ENCODE data around the gene IRAK4.

IRAK4 gene

GRCh38 chr12:43758728-43759563 is at the start of gene IRAK4, which contains the start of gene PUS7L:
IRAK4 (plus strand) TSS chr12:43758951; CDS start chr12:43768112, 9,161 bp downstream.
PUS7L (minus strand) TSS chr12:43758790; CDS start chr12:43755245, 3,545 bp downstream.
- H3K4me3 Mint-ChIP-seq: peak within 1 kb of the TSS; percentile 96
- H3K36me3 Mint-ChIP-seq: peaks cover 19% of the 10 kb centered on the region
- no peaks in the 10 kb centered on the region for H3K27me3 Mint-ChIP-seq
- peak within 1 kb of the TSS; percentile 97 for H3K27ac Mint-ChIP-seq
- H3K4me1 Mint-ChIP-seq (ENCODE audit: low read depth): peaks cover 76% of the 10 kb centered on the region
- no peaks in the 10 kb centered on the region for H3K9me3 Mint-ChIP-seq (ENCODE audit: low read depth)

DNA sequence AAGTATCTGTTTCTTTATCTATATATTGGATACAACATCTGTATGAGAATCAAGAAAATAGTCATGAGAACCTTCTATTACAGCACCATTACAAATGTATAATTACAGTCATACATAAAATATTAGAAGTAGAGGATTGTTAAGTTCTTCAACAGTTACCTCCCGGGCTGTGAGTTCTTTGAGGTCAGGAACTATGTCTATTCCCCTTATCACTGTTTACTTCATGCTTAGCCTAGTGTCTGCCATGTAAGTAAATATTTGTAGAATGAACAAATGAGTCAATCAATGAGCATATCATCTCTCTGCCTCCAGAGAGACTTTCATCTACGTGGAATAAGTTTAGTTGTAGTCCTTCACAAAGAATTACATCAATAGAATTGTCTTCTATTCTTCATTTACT is 47.4 kb upstream of the IRAK4 start:
- H3K27me3 Mint-ChIP-seq: peaks cover 19% of the 10 kb centered on the region
- no peaks in the 10 kb centered on the region for H3K36me3 Mint-ChIP-seq
- H3K4me3 Mint-ChIP-seq: no peak overlapping the region
- no peaks in the 10 kb centered on the region for H3K4me1 Mint-ChIP-seq (ENCODE audit: low read depth)
- H3K27ac Mint-ChIP-seq: no peak overlapping the region
- H3K9me3 Mint-ChIP-seq (ENCODE audit: low read depth): peaks cover 15% of the 10 kb centered on the region

- Mint-ChIP-seq H3K27me3 (no peaks in the 10 kb centered on the region), H3K4me1 (ENCODE audit: low read depth) (no peaks in the 10 kb centered on the region), H3K36me3 (peaks cover 7% of the 10 kb centered on the region), H3K9me3 (ENCODE audit: low read depth) (no peaks in the 10 kb centered on the region), H3K4me3 (no peak overlapping the region), H3K27ac (no peak overlapping the region)
Observed at GRCh38 chr12:43722621-43723020, 36.1 kb upstream of the IRAK4 start.

GRCh38 chr12:43723134-43723533 is 35.6 kb upstream of the IRAK4 start:
- Mint-ChIP-seq H3K27ac (no peak overlapping the region), H3K4me3 (no peak overlapping the region), H3K27me3 (no peaks in the 10 kb centered on the region), H3K4me1 (ENCODE audit: low read depth) (no peaks in the 10 kb centered on the region), H3K9me3 (ENCODE audit: low read depth) (no peaks in the 10 kb centered on the region), H3K36me3 (peaks cover 7% of the 10 kb centered on the region)

DNA sequence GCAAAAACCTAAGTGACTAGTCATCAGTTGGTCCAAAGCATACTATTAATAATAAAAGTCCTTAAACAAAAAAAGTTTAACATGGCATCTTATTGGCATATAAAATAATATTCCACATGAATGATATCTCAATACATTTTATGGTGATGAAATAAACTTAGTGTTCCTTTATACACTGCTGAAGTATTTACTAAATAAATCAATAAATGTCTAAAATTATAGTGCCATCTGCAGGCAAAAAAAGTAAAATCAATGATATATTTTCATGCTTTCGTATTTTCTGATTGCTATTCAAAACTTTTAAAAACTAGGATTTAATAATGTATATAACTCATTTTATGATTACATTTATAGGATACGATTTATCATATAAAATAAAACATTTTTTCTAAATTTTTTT is 30.6 kb upstream of the IRAK4 start:
- Mint-ChIP-seq H3K4me1 (ENCODE audit: low read depth) (peaks cover 8% of the 10 kb centered on the region), H3K4me3 (no peak overlapping the region), H3K27ac (no peak overlapping the region), H3K36me3 (peaks cover 11% of the 10 kb centered on the region), H3K27me3 (no peaks in the 10 kb centered on the region), H3K9me3 (ENCODE audit: low read depth) (no peaks in the 10 kb centered on the region)

DNA sequence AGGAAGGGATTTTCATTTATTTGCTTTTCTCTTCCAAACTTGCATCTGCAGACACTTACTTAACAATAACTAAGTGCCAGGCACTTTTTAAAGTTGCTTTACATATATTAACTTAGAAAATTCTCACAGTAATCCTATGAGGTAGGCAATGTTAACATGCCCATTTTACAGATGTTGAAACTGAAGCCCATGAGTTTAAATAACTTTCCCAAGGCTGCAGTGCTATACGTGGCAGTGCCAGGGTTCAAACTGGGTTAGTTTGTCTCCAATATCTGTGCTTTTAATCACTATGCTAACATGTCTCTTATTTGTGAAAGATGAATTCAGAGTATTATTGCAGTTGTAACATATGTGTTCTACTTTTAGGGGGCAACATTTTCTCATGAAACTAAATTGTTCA is 30.1 kb upstream of the IRAK4 start:
- Mint-ChIP-seq H3K4me1 (ENCODE audit: low read depth) (peaks cover 8% of the 10 kb centered on the region), H3K9me3 (ENCODE audit: low read depth) (no peaks in the 10 kb centered on the region), H3K27me3 (no peaks in the 10 kb centered on the region), H3K36me3 (peaks cover 11% of the 10 kb centered on the region), H3K4me3 (no peak overlapping the region), H3K27ac (no peak overlapping the region)

GRCh38 chr12:43730283-43730682 is 28.5 kb upstream of the IRAK4 start:
- Mint-ChIP-seq H3K27ac (no peak overlapping the region), H3K36me3 (peaks cover 12% of the 10 kb centered on the region), H3K9me3 (ENCODE audit: low read depth) (no peaks in the 10 kb centered on the region), H3K4me1 (ENCODE audit: low read depth) (peaks cover 8% of the 10 kb centered on the region), H3K4me3 (no peak overlapping the region), H3K27me3 (no peaks in the 10 kb centered on the region)

- H3K36me3 Mint-ChIP-seq: peaks cover 10% of the 10 kb centered on the region
- H3K27me3 Mint-ChIP-seq: no peaks in the 10 kb centered on the region
- H3K27ac Mint-ChIP-seq: no peak overlapping the region
Observed at GRCh38 chr12:43733687-43734086, 25.1 kb upstream of the IRAK4 start.

DNA sequence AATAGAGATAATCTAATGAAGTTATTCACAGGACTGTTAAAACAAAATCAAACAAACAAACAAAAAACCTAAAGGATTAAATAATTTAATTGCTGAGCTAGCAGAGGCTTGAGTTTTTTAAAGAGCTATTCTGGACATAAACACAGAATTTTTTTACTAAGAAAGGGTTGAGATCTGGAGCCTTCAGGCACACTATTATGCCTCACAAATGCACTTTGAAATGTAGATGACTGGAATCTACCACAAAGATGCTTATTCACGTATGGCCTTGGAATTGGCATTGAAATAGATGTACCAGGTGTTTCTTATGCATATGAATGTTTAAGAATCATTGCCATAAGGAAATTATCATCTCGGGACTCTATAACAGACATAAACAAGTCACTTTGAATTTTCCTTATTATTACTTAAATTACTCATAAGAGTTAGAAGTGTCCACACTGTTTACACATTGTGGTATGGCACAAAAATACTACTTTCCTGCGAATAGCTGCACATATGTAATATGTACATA is 21.8 kb upstream of the IRAK4 start:
- Mint-ChIP-seq H3K27ac (no peak overlapping the region), H3K9me3 (ENCODE audit: low read depth) (no peaks in the 10 kb centered on the region), H3K27me3 (no peaks in the 10 kb centered on the region), H3K4me3 (no peak overlapping the region), H3K36me3 (peaks cover 9% of the 10 kb centered on the region), H3K4me1 (ENCODE audit: low read depth) (no peaks in the 10 kb centered on the region)

More at GRCh38 chr12:43733687-43734086, 25.1 kb upstream of the IRAK4 start:
- no peaks in the 10 kb centered on the region for H3K9me3 Mint-ChIP-seq (ENCODE audit: low read depth)
- H3K4me1 Mint-ChIP-seq (ENCODE audit: low read depth): peaks cover 8% of the 10 kb centered on the region
- no peak overlapping the region for H3K4me3 Mint-ChIP-seq

GRCh38 chr12:43737646-43738045 is 21.1 kb upstream of the IRAK4 start:
- no peak overlapping the region for H3K27ac Mint-ChIP-seq
- H3K4me3 Mint-ChIP-seq: no peak overlapping the region
- peaks cover 12% of the 10 kb centered on the region for H3K36me3 Mint-ChIP-seq
- no peaks in the 10 kb centered on the region for H3K27me3 Mint-ChIP-seq
- no peaks in the 10 kb centered on the region for H3K9me3 Mint-ChIP-seq (ENCODE audit: low read depth)
- H3K4me1 Mint-ChIP-seq (ENCODE audit: low read depth): no peaks in the 10 kb centered on the region

DNA sequence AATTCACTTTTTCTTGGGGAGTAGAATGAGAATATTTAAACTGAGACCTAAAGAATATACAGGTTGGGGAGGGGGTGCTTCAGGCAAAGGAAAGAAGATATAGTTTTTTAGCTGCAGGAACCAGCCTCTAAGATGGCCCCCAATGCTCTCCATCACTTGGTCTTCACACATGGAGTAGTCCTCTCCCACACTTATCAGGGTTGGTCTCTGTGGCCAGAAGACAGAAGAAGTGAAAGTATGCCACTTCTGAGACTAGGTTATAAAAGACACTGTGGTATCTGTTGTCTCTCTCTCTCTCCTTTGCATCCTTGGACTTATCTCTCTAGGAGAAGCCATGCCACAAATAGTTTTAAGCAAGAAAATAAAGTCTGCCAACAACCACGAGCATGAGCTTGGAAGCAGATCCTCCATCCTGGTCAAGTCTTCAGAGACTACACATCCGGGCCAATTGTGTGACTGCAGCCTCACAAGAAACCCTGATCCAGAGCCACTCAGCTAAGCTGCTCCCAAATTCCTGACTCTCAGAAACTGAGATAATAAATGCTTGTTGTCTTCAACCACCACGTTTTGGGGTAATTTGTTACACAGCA is 18.1 kb upstream of the IRAK4 start:
- Mint-ChIP-seq H3K9me3 (ENCODE audit: low read depth) (no peaks in the 10 kb centered on the region), H3K4me1 (ENCODE audit: low read depth) (no peaks in the 10 kb centered on the region), H3K36me3 (peaks cover 25% of the 10 kb centered on the region), H3K27me3 (no peaks in the 10 kb centered on the region), H3K27ac (no peak overlapping the region), H3K4me3 (no peak overlapping the region)

- no peaks in the 10 kb centered on the region for H3K9me3 Mint-ChIP-seq (ENCODE audit: low read depth)
- no peak overlapping the region for H3K27ac Mint-ChIP-seq
- no peak overlapping the region for H3K4me3 Mint-ChIP-seq
- H3K4me1 Mint-ChIP-seq (ENCODE audit: low read depth): no peaks in the 10 kb centered on the region
- no peaks in the 10 kb centered on the region for H3K27me3 Mint-ChIP-seq
- H3K36me3 Mint-ChIP-seq: peaks cover 23% of the 10 kb centered on the region
Observed at GRCh38 chr12:43742106-43742505, 16.6 kb upstream of the IRAK4 start.

DNA sequence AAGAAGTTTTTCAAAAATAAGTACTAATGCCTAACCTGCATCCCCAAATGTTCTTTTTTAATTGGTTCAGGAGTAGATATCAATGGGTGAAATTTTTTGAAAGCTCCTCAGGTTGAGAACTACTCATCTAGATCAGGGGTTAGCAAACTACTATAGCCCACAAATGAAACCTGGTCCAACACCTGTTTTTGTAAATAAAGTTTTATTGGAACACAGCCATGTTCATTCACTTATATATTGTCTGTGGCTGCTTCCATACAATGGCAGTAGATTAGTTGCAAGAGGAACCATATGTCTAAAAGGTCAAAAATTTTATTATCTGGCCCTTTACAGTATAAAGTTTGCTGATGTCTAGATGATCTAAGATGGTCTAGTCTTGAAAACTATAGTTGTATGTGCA is 13.9 kb upstream of the IRAK4 start:
- H3K4me3 Mint-ChIP-seq: no peak overlapping the region
- H3K27ac Mint-ChIP-seq: no peak overlapping the region
- peaks cover 2% of the 10 kb centered on the region for H3K4me1 Mint-ChIP-seq (ENCODE audit: low read depth)
- H3K9me3 Mint-ChIP-seq (ENCODE audit: low read depth): no peaks in the 10 kb centered on the region
- no peaks in the 10 kb centered on the region for H3K27me3 Mint-ChIP-seq
- H3K36me3 Mint-ChIP-seq: peaks cover 29% of the 10 kb centered on the region

DNA sequence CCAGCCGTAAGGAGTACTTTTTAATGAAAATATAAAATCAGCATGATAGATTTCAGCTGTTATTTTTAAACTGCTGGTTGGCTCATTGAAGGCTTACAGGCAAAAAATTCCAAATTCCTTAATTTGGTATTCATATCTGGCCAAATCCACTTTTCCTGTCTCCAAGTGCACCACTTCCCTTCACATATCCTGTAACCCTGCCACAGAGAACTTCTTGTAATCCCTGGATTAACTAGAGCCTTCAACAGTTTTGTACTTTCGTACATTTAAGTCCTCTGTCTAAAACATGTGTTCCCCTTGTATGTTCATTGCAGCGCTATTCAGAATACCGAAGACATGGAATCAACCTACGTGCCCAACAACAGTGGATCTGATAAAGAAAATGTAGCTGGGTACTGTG is 9.7 kb upstream of the IRAK4 start:
- no peak overlapping the region for H3K4me3 Mint-ChIP-seq
- no peak overlapping the region for H3K27ac Mint-ChIP-seq
- peaks cover 34% of the 10 kb centered on the region for H3K36me3 Mint-ChIP-seq
- H3K27me3 Mint-ChIP-seq: no peaks in the 10 kb centered on the region
- peaks cover 19% of the 10 kb centered on the region for H3K4me1 Mint-ChIP-seq (ENCODE audit: low read depth)
- peaks cover 3% of the 10 kb centered on the region for H3K9me3 Mint-ChIP-seq (ENCODE audit: low read depth)

DNA sequence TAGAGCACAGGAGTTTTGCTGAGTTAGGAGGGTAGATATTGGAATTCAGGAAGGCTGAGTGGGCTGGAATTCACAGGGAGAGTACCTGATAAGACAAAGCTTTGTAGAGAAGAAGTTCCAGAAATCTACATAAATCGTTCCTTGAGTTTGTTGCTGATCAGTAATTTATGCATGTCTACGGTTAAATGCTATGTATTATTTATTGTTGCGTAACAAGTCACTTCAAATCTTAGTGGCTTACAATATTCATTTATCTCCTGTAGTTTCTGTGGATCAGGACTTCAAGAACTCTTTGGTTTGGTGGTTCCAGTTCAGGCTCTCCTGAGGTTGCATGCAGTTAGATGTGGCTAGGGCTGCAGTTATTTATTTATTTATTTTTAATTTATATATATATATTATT is 7.9 kb upstream of the IRAK4 start:
- H3K27me3 Mint-ChIP-seq: no peaks in the 10 kb centered on the region
- H3K27ac Mint-ChIP-seq: no peak overlapping the region
- peaks cover 31% of the 10 kb centered on the region for H3K36me3 Mint-ChIP-seq
- H3K9me3 Mint-ChIP-seq (ENCODE audit: low read depth): peaks cover 3% of the 10 kb centered on the region
- peaks cover 34% of the 10 kb centered on the region for H3K4me1 Mint-ChIP-seq (ENCODE audit: low read depth)
- H3K4me3 Mint-ChIP-seq: no peak overlapping the region
